ENCODE results near the gene STAC3.

The STAC3 gene

GRCh38 chr12:57211791-57212700, 38.9 kb downstream of the STAC3 start:
- in situ Hi-C loops (cut with MboI; ENCODE audit: low sequenced_read_pairs): no loop called here

GRCh38 chr12:57210926-57211692, 39.9 kb downstream of the STAC3 start:
- in situ Hi-C loops (cut with MboI; ENCODE audit: low sequenced_read_pairs): no loop called here

DNA sequence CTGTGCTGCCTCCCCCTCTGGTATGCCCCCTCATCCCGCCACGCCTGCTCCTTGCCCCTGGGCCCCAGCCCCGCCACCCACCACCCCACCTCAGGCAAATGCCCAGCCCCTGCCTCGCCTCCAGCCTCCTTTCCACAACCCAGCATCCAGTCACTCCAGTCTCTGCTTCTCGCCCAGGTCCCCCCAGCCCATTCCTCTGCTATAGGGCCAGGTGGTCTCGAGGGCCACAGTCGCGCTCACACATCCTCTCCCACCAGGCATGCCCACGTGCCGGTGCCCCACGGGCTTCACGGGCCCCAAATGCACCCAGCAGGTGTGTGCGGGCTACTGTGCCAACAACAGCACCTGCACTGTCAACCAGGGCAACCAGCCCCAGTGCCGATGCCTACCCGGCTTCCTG, 40.5 kb downstream of the STAC3 start:
- in situ Hi-C loops (cut with MboI; ENCODE audit: low sequenced_read_pairs): no loop called here

DNA sequence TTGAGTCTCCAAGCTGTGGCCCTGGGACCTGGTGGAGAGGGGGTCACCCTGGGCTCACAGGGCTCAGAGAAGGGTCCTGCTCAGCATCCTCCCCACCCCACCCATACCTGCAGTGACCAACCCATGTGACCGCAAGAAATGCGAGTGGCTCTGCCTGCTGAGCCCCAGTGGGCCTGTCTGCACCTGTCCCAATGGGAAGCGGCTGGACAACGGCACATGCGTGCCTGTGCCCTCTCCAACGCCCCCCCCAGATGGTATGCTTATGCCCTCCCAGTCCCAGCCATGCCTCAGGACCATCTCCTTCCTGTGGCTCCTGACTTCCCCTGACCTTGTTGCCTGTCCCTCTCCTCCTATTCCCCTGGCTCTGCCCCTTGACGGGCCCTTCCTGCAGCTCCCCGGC, 41.1 kb downstream of the STAC3 start:
- in situ Hi-C loops (cut with MboI; ENCODE audit: low sequenced_read_pairs): no loop called here

DNA sequence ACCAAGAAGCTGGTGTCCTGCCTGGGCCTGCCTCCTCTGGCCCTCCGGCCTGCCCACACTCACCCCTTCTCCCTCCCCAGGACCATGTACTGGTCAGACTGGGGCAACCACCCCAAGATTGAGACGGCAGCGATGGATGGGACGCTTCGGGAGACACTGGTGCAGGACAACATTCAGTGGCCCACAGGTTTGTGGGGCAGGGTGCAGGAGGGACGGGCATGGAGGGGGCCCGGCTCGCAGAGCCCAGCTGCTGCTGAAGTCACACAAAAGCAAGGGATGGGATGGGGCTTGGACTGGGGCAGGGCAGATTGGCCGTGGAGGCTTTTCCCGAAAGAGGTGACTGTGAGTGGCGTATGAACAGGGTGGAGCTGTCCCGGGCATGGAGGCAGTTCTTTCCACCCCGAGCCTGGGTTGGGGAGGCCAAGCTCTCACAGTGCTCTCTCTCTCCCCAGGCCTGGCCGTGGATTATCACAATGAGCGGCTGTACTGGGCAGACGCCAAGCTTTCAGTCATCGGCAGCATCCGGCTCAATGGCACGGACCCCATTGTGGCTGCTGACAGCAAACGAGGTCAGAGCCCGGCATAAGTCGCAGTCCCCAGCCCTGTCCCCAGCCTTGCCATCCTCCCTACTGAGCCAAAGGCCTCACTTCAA, 42.2 kb downstream of the STAC3 start:
- in situ Hi-C loops (cut with MboI; ENCODE audit: low sequenced_read_pairs): no loop called here

DNA sequence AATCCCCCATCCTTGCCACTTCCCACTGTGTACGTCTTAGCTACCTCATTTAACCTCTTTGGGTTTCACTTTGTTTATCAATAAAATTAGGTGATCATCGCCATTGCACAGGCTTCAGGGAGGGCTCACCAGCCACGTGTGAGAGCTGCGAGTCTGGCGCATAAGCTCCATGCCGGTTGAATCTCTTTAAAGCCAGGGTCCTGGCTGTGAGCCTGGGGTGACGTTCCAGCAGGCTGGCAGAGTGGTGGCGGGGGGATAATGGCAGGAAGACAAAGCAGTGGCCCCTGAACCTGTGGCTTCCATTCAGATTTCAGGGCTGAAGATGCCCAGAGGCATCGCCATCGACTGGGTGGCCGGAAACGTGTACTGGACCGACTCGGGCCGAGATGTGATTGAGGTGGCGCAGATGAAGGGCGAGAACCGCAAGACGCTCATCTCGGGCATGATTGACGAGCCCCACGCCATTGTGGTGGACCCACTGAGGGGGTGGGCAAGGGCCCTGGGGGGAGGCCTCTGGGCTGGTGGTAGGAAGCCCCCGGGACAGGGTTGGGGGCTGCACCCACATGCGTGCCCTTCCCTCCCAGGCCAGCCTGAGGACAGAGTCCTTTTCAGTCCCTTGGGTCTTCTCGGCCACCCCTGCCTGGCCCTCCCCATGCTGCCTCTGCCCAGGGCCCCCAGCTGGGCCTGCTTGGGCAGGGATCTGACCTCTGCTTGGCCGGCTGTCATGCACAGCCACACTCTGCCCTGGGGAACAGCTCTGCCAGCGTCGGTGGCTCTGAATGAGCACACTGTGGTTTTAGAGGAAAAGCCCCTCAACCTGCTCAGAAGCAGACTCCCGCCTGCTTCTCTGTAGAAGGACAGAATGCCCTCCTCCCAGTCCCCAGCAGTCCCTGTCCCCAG, 43.0 kb downstream of the STAC3 start:
- in situ Hi-C loops (cut with MboI; ENCODE audit: low sequenced_read_pairs): no loop called here

DNA sequence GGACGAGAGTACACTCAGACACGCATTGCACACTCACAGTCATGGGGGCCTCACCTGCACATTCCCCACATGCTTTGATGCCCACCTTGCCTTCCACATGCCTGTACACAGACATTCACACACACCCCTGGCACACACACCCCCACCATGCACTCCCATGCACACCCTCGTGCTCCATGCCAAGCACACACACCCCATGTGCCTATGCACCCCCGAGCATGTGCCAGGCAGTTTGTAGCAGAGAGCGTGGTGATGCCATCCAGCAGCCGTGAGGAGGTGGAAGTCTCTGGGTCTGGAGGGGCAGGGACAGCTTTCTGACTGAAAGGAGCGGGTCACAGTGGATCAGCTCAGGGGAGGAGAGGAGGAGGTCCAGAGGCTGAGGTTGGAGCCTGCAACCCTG, 45.1 kb downstream of the STAC3 start:
- in situ Hi-C loops (cut with MboI; ENCODE audit: low sequenced_read_pairs): no loop called here

- in situ Hi-C loops (cut with MboI; ENCODE audit: low sequenced_read_pairs): no loop called here
Measured at GRCh38 chr12:57205186-57205585, 45.8 kb downstream of the STAC3 start.

GRCh38 chr12:57204454-57204853, 46.5 kb downstream of the STAC3 start:
- in situ Hi-C loops (cut with MboI; ENCODE audit: low sequenced_read_pairs): no loop called here

GRCh38 chr12:57203791-57204190, 47.2 kb downstream of the STAC3 start:
- in situ Hi-C loops (cut with MboI; ENCODE audit: low sequenced_read_pairs): no loop called here

GRCh38 chr12:57203201-57203600, 47.8 kb downstream of the STAC3 start:
- in situ Hi-C loops (cut with MboI; ENCODE audit: low sequenced_read_pairs): no loop called here

- in situ Hi-C loops (cut with MboI; ENCODE audit: low sequenced_read_pairs): no loop called here
Measured at GRCh38 chr12:57202321-57202720, 48.7 kb downstream of the STAC3 start.

- in situ Hi-C loops (cut with MboI; ENCODE audit: low sequenced_read_pairs): no loop called here
Measured at GRCh38 chr12:57201631-57202030, 49.4 kb downstream of the STAC3 start.

DNA sequence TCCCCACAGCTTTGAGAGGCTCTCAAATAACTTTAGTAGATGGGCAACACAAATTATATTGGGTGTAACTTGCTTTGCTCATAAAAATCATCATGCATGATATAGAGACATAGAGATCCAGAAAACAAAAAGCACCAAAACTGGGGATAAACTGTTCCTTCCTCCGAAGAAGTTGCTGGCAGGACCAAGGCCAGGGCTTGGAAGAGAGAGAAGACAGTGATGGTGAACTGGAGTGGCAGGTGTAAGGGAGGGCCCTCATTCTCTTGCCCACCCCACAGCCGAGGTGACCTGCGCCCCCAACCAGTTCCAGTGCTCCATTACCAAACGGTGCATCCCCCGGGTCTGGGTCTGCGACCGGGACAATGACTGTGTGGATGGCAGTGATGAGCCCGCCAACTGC, 49.8 kb downstream of the STAC3 start:
- in situ Hi-C loops (cut with MboI; ENCODE audit: low sequenced_read_pairs): no loop called here

GRCh38 chr12:57200497-57200896, 50.5 kb downstream of the STAC3 start:
- in situ Hi-C loops (cut with MboI; ENCODE audit: low sequenced_read_pairs): no loop called here

DNA sequence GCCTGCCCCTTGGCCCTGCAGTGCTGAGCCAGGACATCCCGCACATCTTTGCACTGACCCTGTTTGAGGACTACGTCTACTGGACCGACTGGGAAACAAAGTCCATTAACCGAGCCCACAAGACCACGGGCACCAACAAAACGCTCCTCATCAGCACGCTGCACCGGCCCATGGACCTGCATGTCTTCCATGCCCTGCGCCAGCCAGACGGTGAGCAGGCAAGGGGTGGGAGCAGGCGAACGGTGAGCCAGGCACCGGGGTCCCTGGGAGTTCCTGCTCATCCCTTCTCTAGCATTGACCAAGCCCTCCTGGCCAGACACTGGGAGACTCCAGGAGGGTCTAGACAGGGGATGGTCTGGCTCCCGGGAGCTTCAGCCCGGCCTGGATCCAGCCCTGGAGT, 51.8 kb downstream of the STAC3 start:
- in situ Hi-C loops (cut with MboI; ENCODE audit: low sequenced_read_pairs): loop anchor here (25.0 kb wide), 1 partner anchor 437 kb away; the partner anchor contains the start of genes HSD17B6 and PRIM1

DNA sequence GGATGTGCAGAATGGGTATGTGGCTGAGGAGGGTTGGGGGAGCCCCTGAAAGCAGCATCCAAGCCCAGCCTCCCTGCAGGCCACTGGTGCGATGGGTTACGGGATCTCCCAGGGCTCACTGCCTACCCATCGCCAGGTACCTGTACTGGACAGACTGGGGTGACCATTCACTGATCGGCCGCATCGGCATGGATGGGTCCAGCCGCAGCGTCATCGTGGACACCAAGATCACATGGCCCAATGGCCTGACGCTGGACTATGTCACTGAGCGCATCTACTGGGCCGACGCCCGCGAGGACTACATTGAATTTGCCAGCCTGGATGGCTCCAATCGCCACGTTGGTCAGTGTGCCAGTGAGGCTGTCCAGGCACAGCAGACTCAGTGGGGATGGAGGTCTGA, 52.7 kb downstream of the STAC3 start:
- in situ Hi-C loops (cut with MboI; ENCODE audit: low sequenced_read_pairs): loop anchor here (25.0 kb wide), 1 partner anchor 436 kb away; the partner anchor contains the start of genes HSD17B6 and PRIM1

- in situ Hi-C loops (cut with MboI; ENCODE audit: low sequenced_read_pairs): loop anchor here (25.0 kb wide), 1 partner anchor 435 kb away; the partner anchor contains the start of genes HSD17B6 and PRIM1
Measured at GRCh38 chr12:57196956-57197355, 54.0 kb downstream of the STAC3 start.

DNA sequence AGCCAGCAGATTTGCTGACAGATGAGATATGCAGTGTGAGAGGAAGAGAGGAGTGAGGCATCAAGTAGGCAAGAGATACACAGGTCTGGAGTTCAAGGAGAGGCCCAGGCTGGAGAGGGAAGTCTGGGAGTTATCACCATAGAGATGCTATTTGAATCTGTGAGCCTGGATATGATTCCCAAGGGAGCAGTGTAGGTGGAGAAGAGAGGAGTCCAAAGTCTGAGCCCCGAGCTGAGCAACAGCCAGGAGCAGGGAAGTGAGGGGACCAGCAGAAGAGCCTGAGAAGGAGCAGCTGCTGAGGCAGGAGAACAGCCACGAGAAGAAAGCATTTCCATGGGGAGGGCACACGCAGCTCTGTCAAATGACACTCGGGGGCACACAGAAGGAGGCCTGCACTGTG, 54.5 kb downstream of the STAC3 start:
- in situ Hi-C loops (cut with MboI; ENCODE audit: low sequenced_read_pairs): loop anchor here (25.0 kb wide), 1 partner anchor 434 kb away; the partner anchor contains the start of genes HSD17B6 and PRIM1
